B cell (primary cell): ENCODE results near the gene MAN2A1. TPM values are rescaled to one million over a fixed set of nuclear protein-coding genes. Genes with fewer than 3 reads are reported as not detected.

Experiments used
- ATAC-seq: fragments of 200-7000 bp; cut with Tn5 transposase; one replicate; pipeline ENCODE4 v1.10.0; 2021; ENCODE audit warnings: low read depth, mild to moderate bottlenecking, moderate number of reproducible peaks, moderate library complexity
- CTCF ChIA-PET: fragments of 350-600 bp; sonication (Branson Sonifier 250); formaldehyde crosslinking; loops from one replicate; lab custom pipeline; 2021; ENCODE audit warnings: antibody characterized with exemption, inconsistent platforms; lab: Charles Lee
- POLR2A ChIA-PET: fragments of 350-600 bp; sonication (Branson Sonifier 250); formaldehyde crosslinking; loops from one replicate; lab custom pipeline; 2021; ENCODE audit warnings: antibody characterized with exemption; lab: Charles Lee
- DNase-seq: peaks from one replicate; pipeline ENCODE4 v3.0.0; 2013
- H2AFZ ChIP-seq: 2 replicates; pipeline ENCODE4 v1.6.1; 2012; ENCODE audit warnings: mild to moderate bottlenecking, low read depth, low read length; ENCODE audit not compliant: insufficient read depth, poor library complexity, severe bottlenecking
- H3K27ac ChIP-seq, 2 donors: 1 replicate in 1 of 2; 2 replicates in 1 of 2; pipeline ENCODE4 v1.5.1; 2012 to 2013; ENCODE audit warnings: low read length in 2 of 2, mild to moderate bottlenecking in 2 of 2, moderate library complexity in 1 of 2
- H3K27me3 ChIP-seq, 4 experiments: fragments of 200-600 bp in 1 of 4; sonication (generic) in 1 of 4; replicated peaks in 1 of 4; 1 replicate in 2 of 4; 2 replicates in 2 of 4; pipeline versions ENCODE4 v1.6.1 to v1.7.0; 2013 to 2016; ENCODE audit warnings: low read length in 3 of 4, mild to moderate bottlenecking in 2 of 4, mixed read lengths in 1 of 4, moderate library complexity in 1 of 4; ENCODE audit not compliant: insufficient read depth in 4 of 4, control insufficient read depth in 3 of 4; ENCODE audit errors: control extremely low read depth in 1 of 4
- H3K36me3 ChIP-seq, 2 experiments: replicated peaks in 1 of 2; 1 replicate in 1 of 2; 2 replicates in 1 of 2; pipeline versions ENCODE4 v1.6.1 to v1.7.1; 2013; ENCODE audit warnings: low read length in 1 of 2; ENCODE audit not compliant: insufficient read depth in 2 of 2, control insufficient read depth in 1 of 2; ENCODE audit errors: control extremely low read depth in 1 of 2, extremely low read depth in 1 of 2
- H3K4me1 ChIP-seq, 2 donors: fragments of 200-600 bp in 1 of 2; sonication (generic) in 1 of 2; 1 replicate in 1 of 2; 2 replicates in 1 of 2; pipeline versions ENCODE4 v1.5.1 to v1.6.1; 2013 to 2017; ENCODE audit warnings: low read length in 2 of 2; ENCODE audit not compliant: control insufficient read depth in 2 of 2, insufficient read depth in 2 of 2
- H3K4me2 ChIP-seq: replicated peaks from 2 replicates; pipeline ENCODE3; 2012; ENCODE audit warnings: mild to moderate bottlenecking, low read depth, low read length; ENCODE audit not compliant: poor library complexity, severe bottlenecking
- H3K4me3 ChIP-seq, 5 experiments: fragments of 200-600 bp in 1 of 5; sonication (generic) in 1 of 5; 1 replicate in 3 of 5; 2 replicates in 2 of 5; pipeline versions ENCODE4 v1.5.1 to v1.7.0; 2011 to 2016; ENCODE audit warnings: low read length in 4 of 5, mild to moderate bottlenecking in 4 of 5, low read depth in 2 of 5, control low read depth in 1 of 5, moderate library complexity in 1 of 5; ENCODE audit not compliant: insufficient read depth in 1 of 5; ENCODE audit errors: control extremely low read depth in 1 of 5, extremely low read depth in 1 of 5
- H3K79me2 ChIP-seq: fragments of 200-600 bp; sonication (generic); one replicate; pipeline ENCODE4 v1.6.0; 2016; ENCODE audit warnings: low read length; ENCODE audit not compliant: control insufficient read depth, insufficient read depth
- H3K9ac ChIP-seq: fragments of 200-600 bp; sonication (generic); 2 replicates; pipeline ENCODE4 v1.6.1; 2017; ENCODE audit warnings: mild to moderate bottlenecking, low read length, moderate library complexity
- H3K9me3 ChIP-seq, 3 donors: one replicate each; pipeline versions ENCODE4 v1.6.1 to v1.7.1; 2013; ENCODE audit warnings: low read length in 2 of 3; ENCODE audit not compliant: control insufficient read depth in 2 of 3, insufficient read depth in 1 of 3; ENCODE audit errors: control extremely low read depth in 1 of 3
- H4K20me1 ChIP-seq: 2 replicates; pipeline ENCODE4 v1.6.0; 2012; ENCODE audit warnings: mild to moderate bottlenecking, low read length; ENCODE audit not compliant: insufficient read depth, control insufficient read depth, poor library complexity, severe bottlenecking
- H3K27ac Mint-ChIP-seq: one replicate; pipeline ENCODE4 v1.8.0; 2021; ENCODE audit warnings: mixed read lengths
- H3K27me3 Mint-ChIP-seq: one replicate; pipeline ENCODE4 v1.8.0; 2021; ENCODE audit warnings: mixed read lengths
- H3K4me1 Mint-ChIP-seq: one replicate; pipeline ENCODE4 v1.8.0; 2021; ENCODE audit warnings: mixed read lengths
- H3K4me3 Mint-ChIP-seq: one replicate; pipeline ENCODE4 v1.8.0; 2021; ENCODE audit warnings: mixed read lengths
- H3K9me3 Mint-ChIP-seq: one replicate; pipeline ENCODE4 v1.8.0; 2022; ENCODE audit warnings: mixed read lengths; ENCODE audit not compliant: insufficient read depth
- CTCF ChIP-seq: fragments of 200-600 bp; IDR thresholded peaks from one replicate; pipeline ENCODE4 v1.8.0; 2022; ENCODE audit warnings: antibody characterized with exemption, mild to moderate bottlenecking
- EZH2 ChIP-seq: IDR thresholded peaks from 2 replicates; pipeline ENCODE4 v1.6.1; 2012; ENCODE audit warnings: borderline replicate concordance, low read depth, mild to moderate bottlenecking, moderate library complexity, low read length; ENCODE audit not compliant: insufficient read depth, poor library complexity, severe bottlenecking
- WGBS: methylation state at CpG from one replicate; pipeline ENCODE4 v1.1.5; 2013; ENCODE audit warnings: missing lambda C conversion rate; ENCODE audit not compliant: insufficient coverage; 5-methylcytosine and 5-hydroxymethylcytosine counted together
- intact Hi-C: fragments of 100-400 bp; cut with micrococcal nuclease; formaldehyde crosslinking; loops from one replicate; pipeline ENCODE4 v1.10.0; 2022
- polyA plus RNA-seq: library from polyadenylated mRNA; depleted of rRNA; stranded (reverse); fragments of >200 nt; gene quantifications from 2 replicates; pipeline ENCODE4 v1.2.3, GENCODE V29; 2012
- total RNA-seq, 2 donors: library from RNA; stranded (reverse); fragments of 120-200 nt in 1 of 2; gene quantifications; 1 replicate in 1 of 2; 2 replicates in 1 of 2; pipeline versions ENCODE4 v1.2.3 to v1.2.4, GENCODE V29; 2013 to 2022

MAN2A1 gene
- total and polyA plus RNA-seq, 2 donors (not counting 1 experiment from before 2014, with no cell fraction given), result 12.7 to 55.0 TPM

- CTCF ChIA-PET, result no interaction called here
- H3K27ac ChIP-seq, result no peak overlapping the region
- no peaks in the 10 kb centered on the region for H3K4me1 ChIP-seq
- no peak overlapping the region for H3K27ac Mint-ChIP-seq
- no peak for DNase-seq
- no peak overlapping the region for H3K9ac ChIP-seq
- no peak overlapping the region for H3K4me3 Mint-ChIP-seq
- no peaks in the 10 kb centered on the region for H3K27me3 Mint-ChIP-seq
- POLR2A ChIA-PET, result no interaction called here
- intact Hi-C loops, result no loop called here
- H3K4me1 Mint-ChIP-seq, result peaks cover 6% of the 10 kb centered on the region
- ATAC-seq, result no peak
- WGBS, result no CpG with 5 or more reads among the region's 1 CpG
- H3K79me2 ChIP-seq, result peaks cover 11% of the 10 kb centered on the region
- H3K36me3 ChIP-seq, result peaks cover 13 to 16% of the 10 kb centered on the region in 2 experiments
- no peak overlapping the region for H3K4me3 ChIP-seq
- H4K20me1 ChIP-seq, result no peaks in the 10 kb centered on the region
- no peaks in the 10 kb centered on the region for H3K27me3 ChIP-seq
- H3K4me2 ChIP-seq, result no peak overlapping the region
- no peak overlapping the region for H2AFZ ChIP-seq
- peaks cover 2% of the 10 kb centered on the region for H3K9me3 Mint-ChIP-seq
- TF ChIP-seq EZH2, result no peak
- TF ChIP-seq CTCF, result no peak
- no peaks in the 10 kb centered on the region for H3K9me3 ChIP-seq
These were observed 73.1 kb downstream of the MAN2A1 start for GRCh38 chr5:109762821-109763220.

- DNase-seq (no peak), ATAC-seq (no peak)
- Mint-ChIP-seq H3K27ac (no peak overlapping the region), H3K27me3 (no peaks in the 10 kb centered on the region), H3K4me1 (peaks cover 1% of the 10 kb centered on the region), H3K9me3 (no peaks in the 10 kb centered on the region), H3K4me3 (no peak overlapping the region)
- Histone ChIP-seq H3K27ac (no peak overlapping the region), H4K20me1 (no peaks in the 10 kb centered on the region), H3K36me3 (peaks cover 16 to 45% of the 10 kb centered on the region in 2 experiments), H3K79me2 (peaks cover 3% of the 10 kb centered on the region), H3K27me3 (no peaks in the 10 kb centered on the region), H3K9me3 (no peaks in the 10 kb centered on the region), H3K4me3 (no peak overlapping the region), H2AFZ (no peak overlapping the region), H3K9ac (no peak overlapping the region), H3K4me1 (no peaks in the 10 kb centered on the region), H3K4me2 (no peak overlapping the region)
- intact Hi-C loops, result no loop called here
- CTCF ChIA-PET, result no interaction called here
- POLR2A ChIA-PET, result no interaction called here
- TF ChIP-seq CTCF (no peak), EZH2 (no peak)
- no CpG with 5 or more reads among the region's 4 CpGs for WGBS
These were observed 77.7 kb downstream of the MAN2A1 start for GRCh38 chr5:109767184-109767995.
